H9 (cell line): ENCODE data around the gene TSC22D1. TPM values are rescaled to one million over a fixed set of nuclear protein-coding genes. Genes with fewer than 3 reads are reported as not detected.

Experiments
- DNase-seq: peaks from one replicate; pipeline ENCODE4 v3.0.0-alpha.2; 2017
- H2AFZ ChIP-seq: one replicate; pipeline ENCODE4 v1.6.1; 2013; ENCODE audit warnings: mild to moderate bottlenecking, low read length, control low read depth, moderate library complexity
- H2AK5ac ChIP-seq: 2 replicates; pipeline ENCODE4 v1.6.1; 2013; ENCODE audit warnings: low read length, control low read depth, mixed read lengths; ENCODE audit not compliant: insufficient read length
- H2BK120ac ChIP-seq: one replicate; pipeline ENCODE4 v1.6.1; 2013; ENCODE audit warnings: low read depth, mild to moderate bottlenecking, low read length, control low read depth, inconsistent platforms; ENCODE audit not compliant: poor library complexity, severe bottlenecking
- H2BK12ac ChIP-seq: 2 replicates; pipeline ENCODE4 v1.6.1; 2013; ENCODE audit warnings: low read length, control low read depth, mixed read lengths, low read depth; ENCODE audit not compliant: insufficient read length
- H2BK15ac ChIP-seq: 2 replicates; pipeline ENCODE4 v1.6.1; 2013; ENCODE audit warnings: low read depth, low read length, control low read depth
- H2BK20ac ChIP-seq: one replicate; pipeline ENCODE4 v1.6.1; 2013; ENCODE audit warnings: low read depth, mild to moderate bottlenecking, low read length, control low read depth, inconsistent platforms; ENCODE audit not compliant: poor library complexity, severe bottlenecking
- H2BK5ac ChIP-seq: 2 replicates; pipeline ENCODE4 v1.6.1; 2013; ENCODE audit warnings: low read length, control low read depth, mixed read lengths; ENCODE audit not compliant: insufficient read length
- H3K14ac ChIP-seq: 2 replicates; pipeline ENCODE4 v1.6.1; 2013; ENCODE audit warnings: low read length, control low read depth; ENCODE audit not compliant: insufficient read depth
- H3K18ac ChIP-seq: 2 replicates; pipeline ENCODE4 v1.6.1; 2013; ENCODE audit warnings: low read depth, mild to moderate bottlenecking, mixed read lengths, low read length, control low read depth; ENCODE audit not compliant: insufficient read length
- H3K23ac ChIP-seq: 2 replicates; pipeline ENCODE4 v1.6.1; 2013; ENCODE audit warnings: low read length, control low read depth, mixed read lengths, low read depth; ENCODE audit not compliant: insufficient read length
- H3K23me2 ChIP-seq: 2 replicates; pipeline ENCODE4 v1.6.1; 2013; ENCODE audit warnings: low read depth, mild to moderate bottlenecking, mixed read lengths, low read length, control low read depth; ENCODE audit not compliant: insufficient read length, poor library complexity, severe bottlenecking
- H3K27ac ChIP-seq: 2 replicates; pipeline ENCODE4 v1.5.1; 2013; ENCODE audit warnings: low read length, control low read depth, mixed read lengths, low read depth; ENCODE audit not compliant: insufficient read length
- H3K27me3 ChIP-seq: 2 replicates; pipeline ENCODE4 v1.6.1; 2013; ENCODE audit warnings: low read length, control low read depth, inconsistent platforms; ENCODE audit not compliant: insufficient read depth
- H3K4ac ChIP-seq: 2 replicates; pipeline ENCODE4 v1.6.1; 2013; ENCODE audit warnings: low read depth, mild to moderate bottlenecking, control low read depth, inconsistent platforms, low read length, moderate library complexity
- H3K4me1 ChIP-seq: 2 replicates; pipeline ENCODE4 v1.6.1; 2013; ENCODE audit warnings: low read length, control low read depth, inconsistent platforms; ENCODE audit not compliant: insufficient read depth
- H3K4me2 ChIP-seq: 2 replicates; pipeline ENCODE4 v1.6.1; 2013; ENCODE audit warnings: low read length, control low read depth, mixed read lengths; ENCODE audit not compliant: insufficient read length, insufficient read depth
- H3K56ac ChIP-seq: 2 replicates; pipeline ENCODE4 v1.6.1; 2013; ENCODE audit warnings: low read depth, mild to moderate bottlenecking, mixed read lengths, low read length, control low read depth; ENCODE audit not compliant: insufficient read length
- H3K79me1 ChIP-seq: 2 replicates; pipeline ENCODE4 v1.6.1; 2013; ENCODE audit warnings: low read depth, mild to moderate bottlenecking, moderate library complexity, low read length, control low read depth, inconsistent platforms; ENCODE audit not compliant: insufficient read depth, poor library complexity, severe bottlenecking
- H3K79me2 ChIP-seq: 2 replicates; pipeline ENCODE4 v1.6.1; 2013; ENCODE audit warnings: low read length, control low read depth, inconsistent platforms; ENCODE audit not compliant: insufficient read depth
- H3K9ac ChIP-seq: 2 replicates; pipeline ENCODE4 v1.6.1; 2013; ENCODE audit warnings: low read length, control low read depth, mixed read lengths; ENCODE audit not compliant: insufficient read length; ENCODE audit errors: extremely low read depth
- H3K9me3 ChIP-seq: one replicate; pipeline ENCODE4 v1.6.1; 2013; ENCODE audit warnings: low read depth, low read length, inconsistent platforms; ENCODE audit not compliant: control insufficient read depth
- H3T11ph ChIP-seq: one replicate; pipeline ENCODE4 v1.6.1; 2013; ENCODE audit warnings: mild to moderate bottlenecking, low read length, control low read depth, inconsistent platforms
- H4K20me1 ChIP-seq: one replicate; pipeline ENCODE4 v1.6.1; 2013; ENCODE audit not compliant: control insufficient read depth, insufficient read length, insufficient read depth
- H4K5ac ChIP-seq: 2 replicates; pipeline ENCODE4 v1.6.1; 2013; ENCODE audit warnings: low read depth, mild to moderate bottlenecking, mixed read lengths, low read length, control low read depth; ENCODE audit not compliant: insufficient read length
- H4K8ac ChIP-seq: replicated peaks from 2 replicates; pipeline ENCODE4 v1.6.1; 2013; ENCODE audit warnings: low read length, control low read depth, mixed read lengths, low read depth; ENCODE audit not compliant: insufficient read length
- H4K91ac ChIP-seq: 2 replicates; pipeline ENCODE4 v1.6.1; 2013; ENCODE audit warnings: low read depth, mild to moderate bottlenecking, moderate library complexity, mixed read lengths, low read length, control low read depth; ENCODE audit not compliant: insufficient read length
- H3K27ac Mint-ChIP-seq, 3 experiments: 2 replicates in 2 of 3; 3 replicates in 1 of 3; pipeline ENCODE4 v1.8.0; 2020 to 2021; ENCODE audit warnings: mixed read lengths in 3 of 3, mild to moderate bottlenecking in 1 of 3, moderate library complexity in 1 of 3
- H3K27me3 Mint-ChIP-seq: 2 replicates; pipeline ENCODE4 v1.8.0; 2021; ENCODE audit warnings: low read depth, mild to moderate bottlenecking, moderate library complexity, mixed read lengths
- H3K36me3 Mint-ChIP-seq, 3 experiments: 2 replicates in 2 of 3; 3 replicates in 1 of 3; pipeline ENCODE4 v1.8.0; 2020 to 2021; ENCODE audit warnings: low read depth in 3 of 3, mixed read lengths in 3 of 3; ENCODE audit not compliant: insufficient read depth in 1 of 3
- H3K4me1 Mint-ChIP-seq, 2 experiments: 2 replicates each; pipeline ENCODE4 v1.8.0; 2020; ENCODE audit warnings: mixed read lengths in 2 of 2
- H3K4me3 Mint-ChIP-seq, 2 experiments: 2 replicates in 1 of 2; 3 replicates in 1 of 2; pipeline ENCODE4 v1.8.0; 2020 to 2021; ENCODE audit warnings: mild to moderate bottlenecking in 2 of 2, mixed read lengths in 2 of 2, moderate library complexity in 1 of 2
- H3K9me3 Mint-ChIP-seq, 2 experiments: 2 replicates in 1 of 2; 3 replicates in 1 of 2; pipeline ENCODE4 v1.8.0; 2020; ENCODE audit warnings: mild to moderate bottlenecking in 2 of 2, mixed read lengths in 2 of 2, moderate library complexity in 1 of 2
- WGBS: extraction: QIAGEN DNeasy Blood & Tissue Kit; methylation state at CpG from one replicate; pipeline ENCODE4 v1.1.7; 2013; ENCODE audit warnings: missing lambda C conversion rate, low lambda C conversion rate, mixed read lengths; ENCODE audit not compliant: insufficient read length; ENCODE audit errors: extremely low coverage; 5-methylcytosine and 5-hydroxymethylcytosine counted together
- total RNA-seq: library from RNA; stranded (reverse); gene quantifications from 2 replicates; pipeline ENCODE4 v1.2.1, GENCODE V29; 2021
- TF ChIP-seq, protein P1 (sequence below): fragments of 200-600 bp; sonication (generic); conservative IDR thresholded peaks from 3 replicates; pipeline ENCODE4 v1.8.0; 2021; ENCODE audit warnings: antibody characterized with exemption, mild to moderate bottlenecking

Gene TSC22D1
- total RNA-seq, 1 experiment from 2014 or later: 76.7 TPM

DNA sequence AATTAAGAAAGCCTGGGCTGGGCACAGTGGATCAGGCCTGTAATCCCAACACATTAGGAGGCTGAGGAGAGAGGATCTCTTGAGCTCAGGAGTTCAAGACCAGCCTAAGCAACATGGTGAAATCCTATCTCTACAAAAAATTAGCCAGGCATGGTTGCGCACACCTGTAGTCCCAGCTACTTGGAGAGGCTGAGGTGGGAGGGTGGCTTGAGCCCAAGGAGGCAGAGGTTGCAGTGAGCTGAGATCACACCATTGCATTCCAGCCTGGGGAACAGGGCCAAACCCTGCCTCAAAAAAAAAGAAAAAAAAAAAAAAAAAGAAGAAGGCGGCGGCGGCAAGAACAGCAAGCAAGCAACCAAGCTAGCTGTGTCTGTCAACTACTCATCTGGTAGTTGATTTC lies 26.7 kb downstream of the TSC22D1 start:
- no peak overlapping the region for H2BK12ac ChIP-seq
- peaks cover 7% of the 10 kb centered on the region; the same call in 1 of the 2 replicates for H3K79me2 ChIP-seq
- H4K20me1 ChIP-seq: no peaks in the 10 kb centered on the region

More for the DNA sequence above, 26.7 kb downstream of the TSC22D1 start:
- no peak overlapping the region for H4K91ac ChIP-seq
- no peak overlapping the region for H2BK20ac ChIP-seq
- H3K14ac ChIP-seq: no peak overlapping the region
- no peak overlapping the region for H2AFZ ChIP-seq
- no peaks in the 10 kb centered on the region for H3K4me1 ChIP-seq
- Mint-ChIP-seq H3K27me3 (no peaks in the 10 kb centered on the region), H3K4me3 (no peak overlapping the region), H3K36me3 (peaks cover 4 to 18% (median 15%) of the 10 kb centered on the region in 3 experiments; a peak in 6 of 7 replicates), H3K9me3 (no peaks in the 10 kb centered on the region), H3K4me1 (no peaks in the 10 kb centered on the region), H3K27ac (no peak overlapping the region)
- H3K79me1 ChIP-seq: peaks cover 6% of the 10 kb centered on the region
- TF ChIP-seq, protein P1, sequence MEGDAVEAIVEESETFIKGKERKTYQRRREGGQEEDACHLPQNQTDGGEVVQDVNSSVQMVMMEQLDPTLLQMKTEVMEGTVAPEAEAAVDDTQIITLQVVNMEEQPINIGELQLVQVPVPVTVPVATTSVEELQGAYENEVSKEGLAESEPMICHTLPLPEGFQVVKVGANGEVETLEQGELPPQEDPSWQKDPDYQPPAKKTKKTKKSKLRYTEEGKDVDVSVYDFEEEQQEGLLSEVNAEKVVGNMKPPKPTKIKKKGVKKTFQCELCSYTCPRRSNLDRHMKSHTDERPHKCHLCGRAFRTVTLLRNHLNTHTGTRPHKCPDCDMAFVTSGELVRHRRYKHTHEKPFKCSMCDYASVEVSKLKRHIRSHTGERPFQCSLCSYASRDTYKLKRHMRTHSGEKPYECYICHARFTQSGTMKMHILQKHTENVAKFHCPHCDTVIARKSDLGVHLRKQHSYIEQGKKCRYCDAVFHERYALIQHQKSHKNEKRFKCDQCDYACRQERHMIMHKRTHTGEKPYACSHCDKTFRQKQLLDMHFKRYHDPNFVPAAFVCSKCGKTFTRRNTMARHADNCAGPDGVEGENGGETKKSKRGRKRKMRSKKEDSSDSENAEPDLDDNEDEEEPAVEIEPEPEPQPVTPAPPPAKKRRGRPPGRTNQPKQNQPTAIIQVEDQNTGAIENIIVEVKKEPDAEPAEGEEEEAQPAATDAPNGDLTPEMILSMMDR: no peak
- no peak overlapping the region for H3K4ac ChIP-seq
- no peak overlapping the region for H3T11ph ChIP-seq
- H3K27ac ChIP-seq: no peak overlapping the region
- no peak overlapping the region for H4K8ac ChIP-seq
- H3K9me3 ChIP-seq: no peaks in the 10 kb centered on the region
- no peak overlapping the region for H2BK5ac ChIP-seq
- H3K18ac ChIP-seq: no peak overlapping the region
- no peak overlapping the region for H2BK15ac ChIP-seq
- no peak overlapping the region for H3K4me2 ChIP-seq
- H4K5ac ChIP-seq: no peak overlapping the region
- no peak overlapping the region for H2BK120ac ChIP-seq
- no peaks in the 10 kb centered on the region for H3K23me2 ChIP-seq
- no CpG with 5 or more reads among the region's 4 CpGs for WGBS
- no peak overlapping the region for H2AK5ac ChIP-seq
- no peak for DNase-seq
- no peaks in the 10 kb centered on the region for H3K27me3 ChIP-seq
- H3K9ac ChIP-seq: no peak overlapping the region
- H3K23ac ChIP-seq: no peak overlapping the region
- H3K56ac ChIP-seq: no peak overlapping the region
